Measurements from ENCODE around the gene LMNB1. TPM values are rescaled to one million over a fixed set of nuclear protein-coding genes. Genes with fewer than 3 reads are reported as not detected.

Gene LMNB1
- polyA plus RNA-seq, 3 donors = 18.0 to 33.0 (median 28.2) TPM

DNA sequence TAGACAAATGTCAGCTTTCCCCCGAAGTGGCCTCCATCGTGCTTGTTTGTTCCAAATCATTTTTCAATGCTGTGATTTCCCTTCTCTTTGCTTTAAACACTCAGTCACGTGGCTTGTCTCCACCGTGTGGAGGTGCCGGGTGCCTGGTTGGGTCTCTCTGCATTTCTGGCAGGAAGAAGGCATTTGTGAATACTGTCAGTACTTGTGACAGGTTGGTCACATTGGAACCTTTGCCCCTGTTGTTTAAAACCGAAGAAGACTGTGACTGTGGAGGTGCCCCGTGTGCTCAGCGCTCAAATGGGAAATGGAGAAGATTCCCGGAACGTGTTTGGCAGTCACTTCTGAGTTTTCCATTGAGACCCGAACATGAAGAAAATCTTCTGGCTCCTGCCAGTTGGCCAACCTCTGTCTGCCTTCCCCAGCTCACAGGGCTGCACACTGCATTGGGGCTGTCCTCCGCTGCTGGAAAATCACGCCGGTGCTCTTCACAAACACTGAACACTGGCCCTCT, 74.6 kb downstream of the LMNB1 start:
- DNase-seq = no peak
- H3K4me2 ChIP-seq (replicated peaks; ENCODE audit: extremely low read depth, low read length, poor library complexity, severe bottlenecking) = no peak overlapping the region
- H3K27ac ChIP-seq (ENCODE audit: low read depth in 1 of 2, low read length in 2 of 2) = no peak overlapping the region
- peaks cover 0 to 6% of the 10 kb centered on the region in 2 donors for H3K9me3 ChIP-seq (replicated peaks in 1 of 2; ENCODE audit: control insufficient read depth in 1 of 2, insufficient read depth in 1 of 2, low read length in 2 of 2)
- WGBS (ENCODE audit: insufficient coverage) = 98% methylated on average over 14 of the region's 14 CpGs
- Mint-ChIP-seq H3K27ac (peak overlapping the region in 1 of 7 donors; percentile 12), H3K9me3 (peaks cover 3 to 10% (median 6%) of the 10 kb centered on the region in 7 donors), H3K4me1 (peaks cover 15% of the 10 kb centered on the region), H3K4me3 (no peak overlapping the region), H3K27me3 (ENCODE audit: low read depth in 3 of 3) (peaks cover 0 to 7% (median 1%) of the 10 kb centered on the region in 3 donors), H3K36me3 (peaks cover 20 to 59% of the 10 kb centered on the region in 2 donors)
- H3K79me2 ChIP-seq (ENCODE audit: insufficient read depth, low read length) = no peaks in the 10 kb centered on the region
- no peaks in the 10 kb centered on the region for H3K4me1 ChIP-seq (ENCODE audit: control insufficient read depth in 1 of 2, insufficient read depth in 2 of 2, low read length in 2 of 2)
- H3K4me3 ChIP-seq (replicated peaks in 1 of 3; ENCODE audit: low read depth in 2 of 3, low read length in 3 of 3) = no peak overlapping the region
- no peak overlapping the region for H3K9ac ChIP-seq (ENCODE audit: insufficient read depth, low read length, poor library complexity, severe bottlenecking)
- H3K36me3 ChIP-seq (replicated peaks in 1 of 2; ENCODE audit: control insufficient read depth in 1 of 2, insufficient read depth in 2 of 2, low read length in 2 of 2) = peaks cover 6 to 15% of the 10 kb centered on the region in 2 donors
- H3K27me3 ChIP-seq (ENCODE audit: control insufficient read depth in 2 of 2, insufficient read depth in 2 of 2, low read length in 2 of 2) = no peaks in the 10 kb centered on the region
- no peak overlapping the region for H2AFZ ChIP-seq (ENCODE audit: insufficient read depth, low read depth, low read length, poor library complexity, severe bottlenecking)
- intact Hi-C loops (cut with micrococcal nuclease) = no loop called here
- no peaks in the 10 kb centered on the region for H4K20me1 ChIP-seq (ENCODE audit: insufficient read depth, low read length)
- TF ChIP-seq, protein P1, sequence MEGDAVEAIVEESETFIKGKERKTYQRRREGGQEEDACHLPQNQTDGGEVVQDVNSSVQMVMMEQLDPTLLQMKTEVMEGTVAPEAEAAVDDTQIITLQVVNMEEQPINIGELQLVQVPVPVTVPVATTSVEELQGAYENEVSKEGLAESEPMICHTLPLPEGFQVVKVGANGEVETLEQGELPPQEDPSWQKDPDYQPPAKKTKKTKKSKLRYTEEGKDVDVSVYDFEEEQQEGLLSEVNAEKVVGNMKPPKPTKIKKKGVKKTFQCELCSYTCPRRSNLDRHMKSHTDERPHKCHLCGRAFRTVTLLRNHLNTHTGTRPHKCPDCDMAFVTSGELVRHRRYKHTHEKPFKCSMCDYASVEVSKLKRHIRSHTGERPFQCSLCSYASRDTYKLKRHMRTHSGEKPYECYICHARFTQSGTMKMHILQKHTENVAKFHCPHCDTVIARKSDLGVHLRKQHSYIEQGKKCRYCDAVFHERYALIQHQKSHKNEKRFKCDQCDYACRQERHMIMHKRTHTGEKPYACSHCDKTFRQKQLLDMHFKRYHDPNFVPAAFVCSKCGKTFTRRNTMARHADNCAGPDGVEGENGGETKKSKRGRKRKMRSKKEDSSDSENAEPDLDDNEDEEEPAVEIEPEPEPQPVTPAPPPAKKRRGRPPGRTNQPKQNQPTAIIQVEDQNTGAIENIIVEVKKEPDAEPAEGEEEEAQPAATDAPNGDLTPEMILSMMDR (IDR thresholded peaks at IDR 0.05) = no peak

DNA sequence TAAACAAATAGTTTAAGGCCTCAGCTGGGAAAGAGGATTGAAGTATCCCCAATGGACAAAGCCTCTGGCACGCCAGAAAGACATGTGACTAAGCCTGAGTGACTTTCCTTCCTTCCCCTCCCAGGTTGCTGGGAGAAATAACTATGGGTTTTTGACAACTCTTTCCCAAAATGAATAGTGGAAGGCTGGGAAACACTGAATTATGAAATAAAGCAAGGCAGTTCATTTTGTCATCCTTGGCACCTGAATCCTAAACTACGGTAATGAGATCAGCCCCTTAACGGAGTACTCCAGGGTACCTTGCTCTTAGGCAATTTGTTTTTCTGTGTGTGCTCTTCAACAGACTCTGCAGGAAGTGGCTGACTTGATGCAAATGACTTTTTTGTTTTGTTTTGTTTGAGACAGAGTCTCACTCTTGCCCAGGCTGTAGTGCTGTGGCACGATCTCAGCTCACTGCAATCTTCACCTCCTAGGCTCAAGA, 75.2 kb downstream of the LMNB1 start:
- 100% methylated on average over 2 of the region's 4 CpGs for WGBS (ENCODE audit: insufficient coverage)
- H3K4me3 ChIP-seq (replicated peaks in 1 of 3; ENCODE audit: low read depth in 2 of 3, low read length in 3 of 3) = no peak overlapping the region
- no peak for DNase-seq
- H3K79me2 ChIP-seq (ENCODE audit: insufficient read depth, low read length) = no peaks in the 10 kb centered on the region
- no peak overlapping the region for H3K4me2 ChIP-seq (replicated peaks; ENCODE audit: extremely low read depth, low read length, poor library complexity, severe bottlenecking)
- H3K9me3 ChIP-seq (replicated peaks in 1 of 2; ENCODE audit: control insufficient read depth in 1 of 2, insufficient read depth in 1 of 2, low read length in 2 of 2) = peaks cover 0 to 6% of the 10 kb centered on the region in 2 donors
- no peaks in the 10 kb centered on the region for H3K27me3 ChIP-seq (ENCODE audit: control insufficient read depth in 2 of 2, insufficient read depth in 2 of 2, low read length in 2 of 2)
- no peaks in the 10 kb centered on the region for H3K4me1 ChIP-seq (ENCODE audit: control insufficient read depth in 1 of 2, insufficient read depth in 2 of 2, low read length in 2 of 2)
- H3K4me1 Mint-ChIP-seq = peaks cover 9% of the 10 kb centered on the region
- intact Hi-C loops (cut with micrococcal nuclease) = no loop called here
- TF ChIP-seq, protein P1 (IDR thresholded peaks at IDR 0.05) = no peak
- H3K36me3 ChIP-seq (replicated peaks in 1 of 2; ENCODE audit: control insufficient read depth in 1 of 2, insufficient read depth in 2 of 2, low read length in 2 of 2) = peaks cover 6 to 20% of the 10 kb centered on the region in 2 donors
- no peak overlapping the region for H3K4me3 Mint-ChIP-seq
- H2AFZ ChIP-seq (ENCODE audit: insufficient read depth, low read depth, low read length, poor library complexity, severe bottlenecking) = no peak overlapping the region
- H3K27ac Mint-ChIP-seq = peak overlapping the region in 2 of 7 donors; percentile 76 to 79
- H3K9ac ChIP-seq (ENCODE audit: insufficient read depth, low read length, poor library complexity, severe bottlenecking) = no peak overlapping the region
- H3K9me3 Mint-ChIP-seq = peaks cover 3 to 10% (median 6%) of the 10 kb centered on the region in 7 donors
- H3K27ac ChIP-seq (ENCODE audit: low read depth in 1 of 2, low read length in 2 of 2) = no peak overlapping the region
- H4K20me1 ChIP-seq (ENCODE audit: insufficient read depth, low read length) = no peaks in the 10 kb centered on the region
- H3K27me3 Mint-ChIP-seq (ENCODE audit: low read depth in 3 of 3) = peaks cover 0 to 7% (median 1%) of the 10 kb centered on the region in 3 donors
- H3K36me3 Mint-ChIP-seq = peaks cover 26 to 62% of the 10 kb centered on the region in 2 donors

All from CD14-positive monocyte (primary cell).